Endothelial cell of umbilical vein (primary cell): ENCODE data around the gene TNFRSF8. TPM values are rescaled to one million over a fixed set of nuclear protein-coding genes. Genes with fewer than 3 reads are reported as not detected.

Experiments
- BruUV-seq: library from RNA; stranded (reverse); fragments of 400-500 nt; replicated peaks from 2 replicates; lab custom pipeline; 2021; lab: Mats Ljungman, UMichigan
- CTCF ChIA-PET: fragments of 300-600, 350-600 bp; sonication (Branson Sonifier 250); formaldehyde crosslinking; loops from one replicate; lab custom pipeline; 2021; ENCODE audit warnings: antibody characterized with exemption, inconsistent platforms; lab: Charles Lee
- POLR2A ChIA-PET: fragments of 300-600, 350-600 bp; sonication (Branson Sonifier 250); formaldehyde crosslinking; loops from one replicate; lab custom pipeline; 2021; ENCODE audit warnings: antibody characterized with exemption, inconsistent platforms; lab: Charles Lee
- DNase-seq: peaks from one replicate; pipeline ENCODE4 v3.0.0-alpha.2; 2011; ENCODE audit warnings: low read depth, low spot score
- FAIRE-seq: peaks from 2 replicates; lab custom pipeline; 2011; peaks lifted over from hg19 to GRCh38; lab: Jason Lieb, UNC
- H2AFZ ChIP-seq: 2 replicates; pipeline ENCODE4 v1.6.0; 2012; ENCODE audit warnings: low read depth, low read length, control low read depth, inconsistent platforms
- H3K27ac ChIP-seq: 2 replicates; pipeline ENCODE4 v1.5.1; 2011; ENCODE audit warnings: low read depth, mild to moderate bottlenecking, control low read depth, low read length, moderate library complexity; ENCODE audit not compliant: insufficient read depth
- H3K27me3 ChIP-seq, 2 experiments: 2 replicates each; pipeline versions ENCODE4 v1.6.0 to v1.6.1; 2011; ENCODE audit warnings: low read length in 2 of 2, mixed read lengths in 1 of 2; ENCODE audit not compliant: control insufficient read depth in 2 of 2, insufficient read depth in 2 of 2
- H3K36me3 ChIP-seq, 2 experiments: 2 replicates in 1 of 2; 3 replicates in 1 of 2; pipeline ENCODE4 v1.5.1; 2011; ENCODE audit warnings: low read length in 2 of 2, mild to moderate bottlenecking in 1 of 2, moderate library complexity in 1 of 2; ENCODE audit not compliant: control insufficient read depth in 2 of 2, insufficient read depth in 2 of 2; ENCODE audit errors: extremely low read depth in 1 of 2
- H3K4me1 ChIP-seq: 3 replicates; pipeline ENCODE4 v1.5.1; 2011; ENCODE audit warnings: mild to moderate bottlenecking, low read length; ENCODE audit not compliant: control insufficient read depth, insufficient read depth; ENCODE audit errors: extremely low read depth
- H3K4me2 ChIP-seq: 2 replicates; pipeline ENCODE4 v1.6.1; 2011; ENCODE audit warnings: low read length, control low read depth, mixed read lengths; ENCODE audit not compliant: insufficient read depth
- H3K4me3 ChIP-seq, 3 experiments: fragments of 200-600 bp in 1 of 3; sonication (generic), shearing (Covaris generic) in 1 of 3; replicated peaks in 1 of 3; 2 replicates each; pipeline ENCODE4 v1.5.1; 2011 to 2016; ENCODE audit warnings: control low read depth in 3 of 3, low read length in 3 of 3, mild to moderate bottlenecking in 2 of 3, inconsistent platforms in 1 of 3, low read depth in 1 of 3, moderate library complexity in 1 of 3; ENCODE audit not compliant: insufficient read depth in 1 of 3
- H3K79me2 ChIP-seq: 2 replicates; pipeline ENCODE4 v1.6.0; 2012; ENCODE audit warnings: low read length, inconsistent platforms; ENCODE audit not compliant: control insufficient read depth, insufficient read depth
- H3K9ac ChIP-seq: replicated peaks from 2 replicates; pipeline ENCODE3; 2011; ENCODE audit warnings: low read length, control low read depth; ENCODE audit not compliant: insufficient read depth; ENCODE audit errors: extremely low read depth
- H3K9me1 ChIP-seq: replicated peaks from 3 replicates; pipeline ENCODE4 v1.6.0; 2011; ENCODE audit warnings: mild to moderate bottlenecking, low read length; ENCODE audit not compliant: control insufficient read depth, insufficient read depth; ENCODE audit errors: extremely low read depth
- H3K9me3 ChIP-seq: replicated peaks from 2 replicates; pipeline ENCODE4 v1.5.1; 2012; ENCODE audit warnings: low read length, inconsistent platforms; ENCODE audit not compliant: control insufficient read depth, insufficient read depth
- H4K20me1 ChIP-seq: replicated peaks from 2 replicates; pipeline ENCODE3; 2011; ENCODE audit warnings: mild to moderate bottlenecking, low read length; ENCODE audit not compliant: control insufficient read depth, insufficient read depth; ENCODE audit errors: extremely low read depth
- CTCF ChIP-seq, 2 donors: IDR thresholded peaks; 1 replicate in 1 of 2; 2 replicates in 1 of 2; pipeline ENCODE4 v1.5.1; 2011; ENCODE audit warnings: low read length in 2 of 2, mild to moderate bottlenecking in 2 of 2, moderate library complexity in 2 of 2, control low read depth in 1 of 2, inconsistent platforms in 1 of 2, low read depth in 1 of 2; ENCODE audit not compliant: insufficient read depth in 1 of 2; ENCODE audit errors: extremely low read depth in 1 of 2
- EZH2 ChIP-seq: IDR thresholded peaks from 2 replicates; pipeline ENCODE4 v1.6.1; 2012; ENCODE audit warnings: borderline replicate concordance, low read depth, mild to moderate bottlenecking, moderate library complexity, low read length, inconsistent platforms; ENCODE audit not compliant: severe bottlenecking
- FOS ChIP-seq: IDR thresholded peaks from 2 replicates; pipeline ENCODE4 v1.6.1; 2011; ENCODE audit warnings: mild to moderate bottlenecking, low read length, moderate library complexity, borderline replicate concordance; ENCODE audit not compliant: insufficient read depth
- GATA2 ChIP-seq: IDR thresholded peaks from 2 replicates; pipeline ENCODE4 v1.7.0; 2011; ENCODE audit warnings: low read depth, mild to moderate bottlenecking, moderate library complexity, mixed read lengths, low read length; ENCODE audit not compliant: insufficient read length, insufficient read depth
- JUN ChIP-seq: IDR thresholded peaks from 2 replicates; pipeline ENCODE4 v1.6.1; 2011; ENCODE audit warnings: borderline replicate concordance, low read depth; ENCODE audit not compliant: insufficient read length, insufficient read depth
- MYC ChIP-seq: IDR thresholded peaks from one replicate; pipeline ENCODE4 v1.6.1; 2011; ENCODE audit warnings: mild to moderate bottlenecking, low read depth, low read length
- POLR2A ChIP-seq: IDR thresholded peaks from 2 replicates; pipeline ENCODE4 v1.6.1; 2012; ENCODE audit warnings: low read depth, mild to moderate bottlenecking, control low read depth, low read length
- POLR2AphosphoS5 ChIP-seq: IDR thresholded peaks from 2 replicates; pipeline ENCODE4 v1.6.1; 2012; ENCODE audit warnings: low read depth, mild to moderate bottlenecking, control low read depth, low read length, moderate library complexity; ENCODE audit not compliant: insufficient read depth
- dilution Hi-C: fragments of 300-500 bp; cut with MboI; formaldehyde crosslinking; loops from one replicate; pipeline ENCODE4 v1.15.0; 2019; ENCODE audit warnings: low sequenced_read_pairs; ENCODE audit not compliant: extremely low pct_ligation_motif_present
- intact Hi-C: fragments of 100-400 bp; cut with micrococcal nuclease; formaldehyde crosslinking; loops from one replicate; pipeline ENCODE4 v1.10.0; 2022
- polyA plus RNA-seq, 4 experiments: library from polyadenylated mRNA; depleted of rRNA in 3 of 4; stranded (reverse) in 3 of 4; unstranded in 1 of 4; fragments of >200 nt; gene quantifications; 2 replicates each; pipeline versions ENCODE4 v1.2.1 to v1.2.3, GENCODE V29; 2011 to 2012; ENCODE audit warnings: missing spikeins in 1 of 4
- total RNA-seq: library from RNA; stranded (reverse); gene quantifications from 2 replicates; pipeline ENCODE4 v1.2.3, GENCODE V29; 2021
- TF ChIP-seq, protein P1 (sequence below): IDR thresholded peaks from 2 replicates; pipeline ENCODE4 v1.6.1; 2011; ENCODE audit not compliant: insufficient read depth, insufficient read length

TNFRSF8 gene
- total and polyA plus RNA-seq, 2 donors (not counting 3 experiments of a cell fraction or from before 2014, with no cell fraction given): 0.47 TPM; not detected in 1

GRCh38 chr1:12078575-12078937, 15.5 kb downstream of the TNFRSF8 start:
- ChIA-PET CTCF (interaction anchor here (1.0 to 2.6 kb wide), 8 partner anchors 8 to 428 kb away, joined by 3 to 17 read pairs (median 10); partner anchors contain the start of gene TNFRSF8), POLR2A (interaction anchor here (1.9 kb wide), 1 partner anchor 170 kb away, joined by 13 read pairs; no protein-coding TSS in a partner anchor)
- H2AFZ ChIP-seq: no peak overlapping the region
- no peaks in the 10 kb centered on the region for H3K9me3 ChIP-seq
- peaks cover 0 to 7% of the 10 kb centered on the region in 2 experiments for H3K27me3 ChIP-seq
- dilution Hi-C loops (no loop called here), intact Hi-C loops (no loop called here)
- H4K20me1 ChIP-seq: no peaks in the 10 kb centered on the region
- H3K9me1 ChIP-seq: no peaks in the 10 kb centered on the region
- TF ChIP-seq POLR2A: no peak
- no peak for TF ChIP-seq POLR2AphosphoS5
- TF ChIP-seq EZH2: no peak
- TF ChIP-seq MYC: no peak
- TF ChIP-seq GATA2: no peak
- TF ChIP-seq, protein P1, sequence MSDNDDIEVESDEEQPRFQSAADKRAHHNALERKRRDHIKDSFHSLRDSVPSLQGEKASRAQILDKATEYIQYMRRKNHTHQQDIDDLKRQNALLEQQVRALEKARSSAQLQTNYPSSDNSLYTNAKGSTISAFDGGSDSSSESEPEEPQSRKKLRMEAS: no peak
- no peak for TF ChIP-seq JUN
- no peak for TF ChIP-seq CTCF (IDR thresholded peaks at IDR 0.05; ENCODE audit: extremely low read depth in 1 of 2, insufficient read depth in 1 of 2, low read depth in 1 of 2, low read length in 2 of 2)
- TF ChIP-seq FOS: no peak
- H3K27ac ChIP-seq: no peak overlapping the region
- FAIRE-seq: no peak
- no peaks in the 10 kb centered on the region for H3K79me2 ChIP-seq
- DNase-seq: no peak
- no peak overlapping the region for H3K9ac ChIP-seq
- no peaks in the 10 kb centered on the region for H3K36me3 ChIP-seq
- BruUV-seq: no TSS peak
- no peak overlapping the region for H3K4me3 ChIP-seq
- H3K4me1 ChIP-seq: no peaks in the 10 kb centered on the region
- H3K4me2 ChIP-seq: no peak overlapping the region
